NCI-H2227 (cell line): ENCODE data around the gene RTL5.

ENCODE experiments used
- DNase-seq: peaks from one replicate; lab custom pipeline; 2025; ENCODE audit not compliant: unreplicated experiment; lab: John Stamatoyannopoulos, UW

Gene RTL5

GRCh38 chrX:72079607-72080006 lies 52.1 kb downstream of the RTL5 start:
- DNase-seq: no peak

GRCh38 chrX:72078411-72078810 lies 53.3 kb downstream of the RTL5 start:
- DNase-seq: no peak
